Urothelium cell line (cell line): ENCODE measurements around the gene IFITM2.
"Not testable (repeated sequence)": the region's sequence is repeated elsewhere in the genome, so short reads cannot be mapped to it uniquely, and the experiment has no call there.

Source experiments
- DNase-seq: peaks from one replicate; pipeline ENCODE4 v3.0.0; 2011; ENCODE audit warnings: low spot score, mixed read lengths
- FAIRE-seq: peaks from 2 replicates; lab custom pipeline; 2011; peaks lifted over from hg19 to GRCh38; lab: Jason Lieb, UNC

The IFITM2 gene

GRCh38 chr11:324156-324555, 16.5 kb downstream of the IFITM2 start:
- FAIRE-seq (no peak), DNase-seq (no peak)

GRCh38 chr11:324593-325517, 17.2 kb downstream of the IFITM2 start:
- not testable (repeated sequence) for FAIRE-seq

GRCh38 chr11:325796-326591, 18.4 kb downstream of the IFITM2 start:
- DNase-seq (no peak), FAIRE-seq (no peak)

More at GRCh38 chr11:324593-325517, 17.2 kb downstream of the IFITM2 start:
- DNase-seq: not testable (repeated sequence)

- FAIRE-seq: no peak
These were observed 18.9 kb downstream of the IFITM2 start for GRCh38 chr11:326592-326841.

GRCh38 chr11:326842-327580, 19.4 kb downstream of the IFITM2 start:
- FAIRE-seq (no peak), DNase-seq (peak; percentile 13)

More at GRCh38 chr11:326592-326841, 18.9 kb downstream of the IFITM2 start:
- DNase-seq: no peak

GRCh38 chr11:327581-327923, 19.9 kb downstream of the IFITM2 start:
- FAIRE-seq (no peak), DNase-seq (no peak)

GRCh38 chr11:328012-328411, 20.4 kb downstream of the IFITM2 start:
- no peak for DNase-seq
- no peak for FAIRE-seq

- FAIRE-seq, DNase-seq: not testable (repeated sequence)
These were observed 21.0 kb downstream of the IFITM2 start for GRCh38 chr11:328516-329100.

GRCh38 chr11:329886-330253, 22.3 kb downstream of the IFITM2 start:
- FAIRE-seq (no peak), DNase-seq (no peak)

- DNase-seq (no peak), FAIRE-seq (no peak)
These were observed 22.7 kb downstream of the IFITM2 start for GRCh38 chr11:330307-330693.

- FAIRE-seq (no peak), DNase-seq (no peak)
These were observed 23.2 kb downstream of the IFITM2 start for GRCh38 chr11:330694-331357.

GRCh38 chr11:331358-332060, 23.9 kb downstream of the IFITM2 start:
- no peak for FAIRE-seq
- no peak for DNase-seq

GRCh38 chr11:332651-333480, 25.2 kb downstream of the IFITM2 start:
- DNase-seq: no peak
- FAIRE-seq: no peak

GRCh38 chr11:333616-334263, 26.1 kb downstream of the IFITM2 start:
- DNase-seq, FAIRE-seq: not testable (repeated sequence)

GRCh38 chr11:334264-334994, 26.8 kb downstream of the IFITM2 start:
- FAIRE-seq (no peak), DNase-seq (no peak)

- no peak for FAIRE-seq
- no peak for DNase-seq
These were observed 28.4 kb downstream of the IFITM2 start for GRCh38 chr11:335779-336658.

GRCh38 chr11:336659-337198, 29.1 kb downstream of the IFITM2 start:
- no peak for FAIRE-seq
- DNase-seq: no peak
